SK-MEL-5 (cell line): ENCODE results near the gene CDH4. TPM values are rescaled to one million over a fixed set of nuclear protein-coding genes. Genes with fewer than 3 reads are reported as not detected.
"Not testable (repeated sequence)": the region's sequence is repeated elsewhere in the genome, so short reads cannot be mapped to it uniquely, and the experiment has no call there.

Experiments used
- DNase-seq: peaks from one replicate; pipeline ENCODE4 v3.0.0-alpha.2; 2016; ENCODE audit warnings: low read depth, low spot score
- in situ Hi-C: cut with HindIII; loops from 2 replicates; pipeline ENCODE4 v1.10.0; 2016; ENCODE audit warnings: low sequenced_read_pairs, high pct_unique_total_duplicates, low pct_unique_long_range_greater_than_20kb
- total RNA-seq: library from RNA; depleted of rRNA; stranded (reverse); fragments of >200 nt; shearing (Covaris generic); gene quantifications from 2 replicates; pipeline ENCODE4 v1.2.3, GENCODE V29; 2014

CDH4 gene
- total RNA-seq, 1 experiment from 2014 or later = not detected

GRCh38 chr20:61967300-61967699 is 715.2 kb downstream of the CDH4 start:
- in situ Hi-C loops = no loop called here
- DNase-seq = no peak

GRCh38 chr20:61968036-61968810 is 716.2 kb downstream of the CDH4 start:
- in situ Hi-C loops = no loop called here
- DNase-seq = no peak

GRCh38 chr20:61968932-61969331 is 716.9 kb downstream of the CDH4 start:
- DNase-seq = no peak
- in situ Hi-C loops = no loop called here

- in situ Hi-C loops = no loop called here
- no peak for DNase-seq
Observed at GRCh38 chr20:61969806-61970205, 717.7 kb downstream of the CDH4 start.

- peak; percentile 98 for DNase-seq
- in situ Hi-C loops = no loop called here
Observed at GRCh38 chr20:61970357-61970756, 718.3 kb downstream of the CDH4 start.

- in situ Hi-C loops, DNase-seq: not testable (repeated sequence)
Observed at GRCh38 chr20:61971595-61971994, 719.5 kb downstream of the CDH4 start.

GRCh38 chr20:61972636-61973508 is 720.8 kb downstream of the CDH4 start:
- in situ Hi-C loops = no loop called here
- DNase-seq = no peak

- DNase-seq = no peak
- in situ Hi-C loops = no loop called here
Observed at GRCh38 chr20:61973515-61974356, 721.7 kb downstream of the CDH4 start.

GRCh38 chr20:61974357-61974665 is 722.2 kb downstream of the CDH4 start:
- in situ Hi-C loops = no loop called here

GRCh38 chr20:61975407-61976129 is 723.5 kb downstream of the CDH4 start:
- in situ Hi-C loops = no loop called here
- DNase-seq = no peak

More at GRCh38 chr20:61974357-61974665, 722.2 kb downstream of the CDH4 start:
- DNase-seq = no peak

GRCh38 chr20:61976263-61976643 is 724.2 kb downstream of the CDH4 start:
- no peak for DNase-seq
- in situ Hi-C loops = no loop called here

- in situ Hi-C loops = no loop called here
- no peak for DNase-seq
Observed at GRCh38 chr20:61976644-61977418, 724.8 kb downstream of the CDH4 start.

- no peak for DNase-seq
- in situ Hi-C loops = no loop called here
Observed at GRCh38 chr20:61977419-61977786, 725.3 kb downstream of the CDH4 start.

- in situ Hi-C loops = no loop called here
- DNase-seq = no peak
Observed at GRCh38 chr20:61978491-61978890, 726.4 kb downstream of the CDH4 start.

- no peak for DNase-seq
- in situ Hi-C loops = no loop called here
Observed at GRCh38 chr20:61979090-61979489, 727.0 kb downstream of the CDH4 start.

GRCh38 chr20:61979701-61980635 is 727.9 kb downstream of the CDH4 start:
- no peak for DNase-seq
- in situ Hi-C loops = no loop called here
